Measurements from ENCODE around the gene IFITM1. TPM values are rescaled to one million over a fixed set of nuclear protein-coding genes. Genes with fewer than 3 reads are reported as not detected.

IFITM1 gene
- total RNA-seq, 3 donors from 2014 or later = 99.3 to 144 (median 120) TPM

DNA sequence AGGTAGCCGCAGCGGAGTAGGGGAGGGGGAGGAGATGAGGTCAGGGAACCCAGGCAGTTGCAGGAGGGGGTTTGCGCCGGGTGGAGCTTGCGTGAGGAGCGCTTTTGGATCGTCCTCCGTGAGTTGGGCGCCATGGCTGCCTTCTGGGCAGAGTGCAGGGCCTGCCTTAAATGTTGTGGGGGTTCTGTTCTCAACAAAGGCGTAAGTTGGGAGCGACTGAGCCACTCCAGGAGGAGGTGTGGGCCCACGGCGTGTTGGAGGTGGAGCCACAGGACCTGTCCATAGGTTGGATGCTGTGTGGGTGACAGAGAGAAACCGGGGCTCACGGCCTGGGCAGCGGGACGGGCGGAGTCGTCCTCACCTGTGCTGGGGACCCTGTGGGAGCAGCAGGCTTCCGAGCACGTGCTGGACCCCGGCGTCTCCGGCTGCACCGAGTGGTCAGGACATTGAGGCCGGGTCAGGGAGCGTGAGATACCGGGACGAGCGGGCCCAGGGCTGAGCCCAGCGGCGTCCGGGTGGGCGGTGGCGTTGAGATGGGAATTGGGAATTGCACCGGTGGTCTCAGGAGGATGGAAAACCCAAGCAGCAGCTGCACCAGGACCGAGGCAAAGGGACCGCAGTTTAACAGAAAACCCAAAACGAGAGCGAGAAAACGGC, 25.9 kb upstream of the IFITM1 start:
- DNase-seq = peak; percentile 55
- no peaks in the 10 kb centered on the region for H3K36me3 Mint-ChIP-seq (ENCODE audit: insufficient read depth)

DNA sequence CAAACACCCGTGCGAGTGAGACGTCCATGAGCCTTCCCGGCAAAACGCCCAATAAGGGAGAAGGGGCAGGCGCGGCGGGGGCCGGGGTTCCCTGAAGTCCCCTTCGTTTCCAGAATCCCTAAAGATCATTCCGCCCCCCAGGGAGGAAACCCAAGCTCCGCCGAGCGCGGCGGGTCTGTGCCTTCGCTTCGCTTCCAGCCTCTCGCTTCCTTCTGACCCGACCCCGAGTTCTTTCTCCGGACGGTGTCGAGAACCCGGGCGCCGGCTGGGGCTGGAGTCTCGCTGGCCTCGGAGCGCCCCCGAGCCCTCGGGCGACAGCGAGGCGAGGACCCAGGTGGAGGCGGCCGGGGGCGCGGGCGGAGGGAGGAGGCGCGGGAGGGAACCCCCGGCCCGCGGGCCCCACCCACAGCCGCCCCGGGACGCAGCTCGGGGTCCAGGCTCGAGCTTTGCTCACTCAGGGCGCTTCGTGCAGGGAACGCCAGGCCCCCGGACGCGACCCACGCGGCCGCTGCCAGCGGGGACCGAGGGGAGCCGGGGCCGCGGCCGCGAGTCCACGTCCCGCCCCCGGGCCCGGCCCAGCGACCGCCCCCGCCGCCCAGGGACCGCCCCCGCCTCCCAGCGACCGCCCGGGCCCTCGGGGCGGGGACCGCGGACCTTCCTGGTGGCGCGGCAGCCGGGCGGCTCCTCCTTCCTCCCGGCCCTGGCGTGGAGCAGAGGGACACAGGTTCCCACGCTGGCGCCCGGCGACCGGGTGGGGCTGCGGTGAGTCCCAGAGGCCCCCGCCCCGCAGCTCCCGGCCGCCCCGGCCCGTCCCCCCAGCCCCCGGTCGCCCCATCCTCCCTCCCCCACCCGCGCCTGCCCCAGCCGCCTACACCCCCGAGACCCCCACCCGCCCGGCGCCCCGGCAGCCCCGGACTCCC, 25.1 kb upstream of the IFITM1 start, which contains the start of gene PGGHG:
Gene PGGHG (plus strand): TSS at position 649 of the 920 bp plus-strand sequence. CDS start 691 bp downstream, outside the sequence.
- Mint-ChIP-seq H3K36me3 (ENCODE audit: insufficient read depth) (no peaks in the 10 kb centered on the region), H3K4me1 (ENCODE audit: low read depth) (peaks cover 27% of the 10 kb centered on the region), H3K9me3 (no peaks in the 10 kb centered on the region), H3K4me3 (peak within 1 kb of the TSS; percentile 96), H3K27me3 (ENCODE audit: low read depth) (no peaks in the 10 kb centered on the region)
- ATAC-seq (peak; percentile 20 to 33), DNase-seq (peak; percentile 50)

More for the DNA sequence above, 25.9 kb upstream of the IFITM1 start:
- peak; percentile 29 for ATAC-seq
- peaks cover 1% of the 10 kb centered on the region for H3K27me3 Mint-ChIP-seq (ENCODE audit: low read depth)
- peaks cover 32% of the 10 kb centered on the region for H3K4me1 Mint-ChIP-seq (ENCODE audit: low read depth)
- peak overlapping the region; percentile 96 for H3K4me3 Mint-ChIP-seq
- H3K9me3 Mint-ChIP-seq = no peaks in the 10 kb centered on the region

GRCh38 chr11:289398-289711, 24.5 kb upstream of the IFITM1 start:
- peak overlapping the region; percentile 59 for H3K4me3 Mint-ChIP-seq
- DNase-seq (peak; percentile 45), ATAC-seq (no peak)
- H3K9me3 Mint-ChIP-seq = no peaks in the 10 kb centered on the region
- no peaks in the 10 kb centered on the region for H3K27me3 Mint-ChIP-seq (ENCODE audit: low read depth)
- peaks cover 26% of the 10 kb centered on the region for H3K4me1 Mint-ChIP-seq (ENCODE audit: low read depth)
- H3K36me3 Mint-ChIP-seq (ENCODE audit: insufficient read depth) = no peaks in the 10 kb centered on the region

DNA sequence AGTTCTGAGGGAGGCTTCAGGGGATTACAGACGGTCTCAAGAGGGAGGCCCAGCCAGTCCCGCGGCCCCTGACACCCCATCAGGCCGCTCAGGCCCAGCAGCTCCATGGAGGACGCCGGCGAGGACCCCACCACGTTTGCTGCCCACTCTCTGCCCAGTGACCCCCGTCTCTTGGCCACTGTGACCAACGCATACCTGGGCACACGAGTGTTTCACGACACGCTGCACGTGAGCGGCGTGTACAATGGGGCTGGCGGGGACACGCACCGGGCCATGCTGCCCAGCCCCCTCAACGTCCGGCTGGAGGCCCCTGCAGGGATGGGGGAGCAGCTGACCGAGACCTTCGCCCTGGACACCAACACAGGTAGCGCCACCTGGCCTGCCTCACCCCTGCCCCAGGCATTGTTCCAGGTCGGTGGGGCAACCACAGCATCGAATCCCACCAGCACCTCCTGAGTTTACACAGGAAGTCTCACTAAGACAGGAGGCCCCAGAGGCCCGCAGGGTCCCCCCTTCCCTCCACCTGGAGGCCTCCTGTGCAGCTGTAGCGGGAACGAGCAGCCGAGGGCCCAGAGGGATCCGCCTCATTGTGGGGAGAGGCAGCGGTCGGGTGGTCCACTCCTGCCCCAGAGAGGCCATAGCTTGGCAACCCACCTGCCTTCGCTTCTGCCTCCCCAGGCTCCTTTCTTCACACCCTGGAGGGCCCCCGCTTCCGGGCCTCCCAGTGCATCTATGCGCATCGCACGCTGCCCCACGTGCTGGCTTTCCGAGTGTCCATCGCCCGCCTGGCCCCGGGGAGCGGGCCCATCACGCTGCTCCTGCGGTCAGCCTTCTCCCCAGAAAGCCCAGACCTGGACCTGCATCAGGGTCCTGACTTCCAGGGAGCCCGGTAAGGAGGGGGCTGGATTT, 23.9 kb upstream of the IFITM1 start:
- Mint-ChIP-seq H3K4me1 (ENCODE audit: low read depth) (peaks cover 26% of the 10 kb centered on the region), H3K9me3 (no peaks in the 10 kb centered on the region), H3K36me3 (ENCODE audit: insufficient read depth) (no peaks in the 10 kb centered on the region), H3K4me3 (peak overlapping the region; percentile 61), H3K27me3 (ENCODE audit: low read depth) (no peaks in the 10 kb centered on the region)
- DNase-seq (peak; percentile 6), ATAC-seq (peak in 1 of 2 donors; percentile 21)

- Mint-ChIP-seq H3K27me3 (ENCODE audit: low read depth) (no peaks in the 10 kb centered on the region), H3K9me3 (no peaks in the 10 kb centered on the region), H3K4me3 (peak overlapping the region; percentile 21), H3K36me3 (ENCODE audit: insufficient read depth) (no peaks in the 10 kb centered on the region), H3K4me1 (ENCODE audit: low read depth) (peaks cover 26% of the 10 kb centered on the region)
- ATAC-seq (no peak), DNase-seq (peak; percentile 5)
Observed at GRCh38 chr11:290621-291231, 23.1 kb upstream of the IFITM1 start.

GRCh38 chr11:291281-292210, 22.3 kb upstream of the IFITM1 start:
- H3K4me3 Mint-ChIP-seq = no peak overlapping the region
- DNase-seq = peak; percentile 4
- ATAC-seq = no peak
- H3K9me3 Mint-ChIP-seq = no peaks in the 10 kb centered on the region
- H3K27me3 Mint-ChIP-seq (ENCODE audit: low read depth) = no peaks in the 10 kb centered on the region
- peaks cover 21% of the 10 kb centered on the region for H3K4me1 Mint-ChIP-seq (ENCODE audit: low read depth)
- H3K36me3 Mint-ChIP-seq (ENCODE audit: insufficient read depth) = no peaks in the 10 kb centered on the region

DNA sequence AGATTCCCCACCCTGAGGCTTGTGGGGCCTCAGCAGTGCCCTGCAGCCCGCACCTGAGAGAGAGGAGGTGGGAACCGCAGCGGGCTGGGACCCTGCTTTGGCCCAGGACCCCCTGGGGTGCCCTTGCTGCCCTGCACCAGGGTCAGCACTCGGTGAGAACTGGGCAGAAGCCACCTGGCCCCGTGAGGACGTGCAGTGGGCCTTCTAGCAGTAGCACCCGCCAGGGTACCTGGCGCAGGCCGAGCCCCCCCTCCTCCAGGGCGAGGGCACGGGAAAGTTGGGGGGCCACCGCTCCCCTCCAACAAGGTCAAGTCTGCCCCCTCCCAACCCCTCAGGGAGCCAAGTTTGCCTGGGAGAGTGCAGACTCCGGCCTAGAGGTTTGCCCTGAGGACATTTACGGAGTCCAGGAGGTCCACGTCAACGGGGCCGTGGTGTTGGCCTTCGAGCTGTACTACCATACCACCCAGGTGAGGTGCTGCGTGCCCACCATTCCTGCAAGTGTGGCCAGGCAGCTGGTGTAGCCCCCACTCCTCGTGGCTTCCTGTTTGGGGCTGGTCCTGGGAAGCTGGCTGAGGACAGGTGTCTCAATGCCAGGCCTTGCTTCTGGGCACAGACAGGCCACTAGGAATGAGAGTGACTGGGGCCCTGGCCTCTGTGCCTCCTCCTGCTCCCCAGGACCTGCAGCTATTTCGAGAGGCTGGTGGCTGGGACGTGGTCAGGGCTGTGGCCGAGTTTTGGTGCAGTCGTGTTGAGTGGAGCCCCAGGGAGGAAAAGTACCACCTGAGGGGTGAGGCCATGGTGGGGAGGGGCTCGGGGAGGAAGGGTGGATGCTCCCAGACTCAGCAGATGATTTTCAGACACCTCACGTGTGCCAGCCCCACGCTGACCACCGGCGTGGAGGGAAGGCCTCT, 21.4 kb upstream of the IFITM1 start:
- peak; percentile 4 for DNase-seq
- Mint-ChIP-seq H3K9me3 (no peaks in the 10 kb centered on the region), H3K4me3 (no peak overlapping the region), H3K36me3 (ENCODE audit: insufficient read depth) (no peaks in the 10 kb centered on the region), H3K4me1 (ENCODE audit: low read depth) (peaks cover 22% of the 10 kb centered on the region), H3K27me3 (ENCODE audit: low read depth) (no peaks in the 10 kb centered on the region)
- ATAC-seq = no peak

- Mint-ChIP-seq H3K4me3 (no peak overlapping the region), H3K36me3 (ENCODE audit: insufficient read depth) (no peaks in the 10 kb centered on the region), H3K4me1 (ENCODE audit: low read depth) (peaks cover 24% of the 10 kb centered on the region), H3K27me3 (ENCODE audit: low read depth) (no peaks in the 10 kb centered on the region), H3K9me3 (no peaks in the 10 kb centered on the region)
- ATAC-seq (no peak), DNase-seq (peak; percentile 4)
Observed at GRCh38 chr11:293271-293851, 20.5 kb upstream of the IFITM1 start.

GRCh38 chr11:293852-294661, 19.8 kb upstream of the IFITM1 start:
- ATAC-seq = no peak
- Mint-ChIP-seq H3K4me3 (no peak overlapping the region), H3K27me3 (ENCODE audit: low read depth) (no peaks in the 10 kb centered on the region), H3K9me3 (no peaks in the 10 kb centered on the region), H3K4me1 (ENCODE audit: low read depth) (peaks cover 27% of the 10 kb centered on the region), H3K36me3 (ENCODE audit: insufficient read depth) (no peaks in the 10 kb centered on the region)
- peak; percentile 4 for DNase-seq

GRCh38 chr11:294780-295179, 19.1 kb upstream of the IFITM1 start:
- ATAC-seq (no peak), DNase-seq (peak; percentile 4)
- Mint-ChIP-seq H3K27me3 (ENCODE audit: low read depth) (peaks cover 1% of the 10 kb centered on the region), H3K9me3 (no peaks in the 10 kb centered on the region), H3K36me3 (ENCODE audit: insufficient read depth) (no peaks in the 10 kb centered on the region), H3K4me1 (ENCODE audit: low read depth) (peaks cover 24% of the 10 kb centered on the region), H3K4me3 (no peak overlapping the region)

DNA sequence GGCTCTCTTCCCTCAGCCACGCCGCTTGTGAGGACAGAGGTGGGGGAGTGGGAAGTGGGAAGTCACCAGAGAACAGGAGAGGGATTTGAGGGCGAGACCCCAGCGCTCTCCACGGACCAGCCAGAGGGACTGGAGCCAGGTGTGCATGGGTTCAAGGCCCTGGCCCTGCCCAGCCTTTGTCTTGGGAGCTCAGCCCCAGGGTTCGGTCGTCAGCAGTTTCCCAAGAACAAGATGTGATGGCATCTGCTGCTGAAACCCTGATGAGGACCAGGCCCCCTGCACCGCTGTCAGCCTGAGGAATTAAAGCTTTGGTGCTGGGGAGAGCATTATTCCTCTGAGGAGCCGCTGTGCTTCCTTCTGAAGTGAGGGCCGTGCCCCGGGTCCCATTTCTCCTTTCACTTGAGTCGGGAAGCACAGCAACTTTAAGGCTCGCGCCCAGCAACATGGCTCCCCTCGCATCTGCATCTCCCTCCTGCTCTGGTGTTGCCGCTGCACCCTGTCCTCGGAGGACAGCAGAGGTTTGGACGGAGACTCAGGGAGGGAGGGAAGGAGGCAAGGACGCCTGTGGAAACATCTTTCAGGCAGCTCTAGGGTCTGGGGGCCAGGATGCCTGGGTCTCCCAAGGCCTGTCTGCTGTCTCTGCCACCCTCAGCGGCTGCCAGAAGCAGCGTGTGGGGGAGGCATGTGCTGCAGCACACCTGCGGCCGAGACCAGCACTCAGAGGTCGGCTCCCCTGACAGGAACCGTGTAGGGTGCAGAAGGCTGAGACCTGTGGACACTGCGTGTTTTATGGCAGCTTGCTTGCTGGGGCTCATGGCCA, 18.3 kb upstream of the IFITM1 start:
- no peaks in the 10 kb centered on the region for H3K9me3 Mint-ChIP-seq

More for the DNA sequence above, 18.3 kb upstream of the IFITM1 start:
- no peaks in the 10 kb centered on the region for H3K36me3 Mint-ChIP-seq (ENCODE audit: insufficient read depth)
- peaks cover 6% of the 10 kb centered on the region for H3K27me3 Mint-ChIP-seq (ENCODE audit: low read depth)
- no peak for ATAC-seq
- H3K4me3 Mint-ChIP-seq = no peak overlapping the region
- peaks cover 27% of the 10 kb centered on the region for H3K4me1 Mint-ChIP-seq (ENCODE audit: low read depth)
- peak; percentile 5 for DNase-seq

Data from activated T-cell treated with anti-CD3 and anti-CD28 coated beads, Interleukin-2, amount 50 U/mL, for 4 hours (primary cell).